ENCODE results near the gene MTURN. TPM values are rescaled to one million over a fixed set of nuclear protein-coding genes. Genes with fewer than 3 reads are reported as not detected.

Gene MTURN
- polyA plus RNA-seq, 2 of the 4 experiments (the other 2 are of a cell fraction), result 2.3 to 2.5 TPM

GRCh38 chr7:30185496-30185895 is 50.7 kb downstream of the MTURN start:
- H3K4me2 ChIP-seq, result no peak overlapping the region
- no peaks in the 10 kb centered on the region for H3K4me1 ChIP-seq
- DNase-seq (ENCODE audit: low read depth in 1 of 2, low spot score in 1 of 2), result no peak
- ChIA-PET POLR2A (no interaction called here), CTCF (no interaction called here)
- H3K27ac ChIP-seq, result no peak overlapping the region
- no peak overlapping the region for H3K4me3 ChIP-seq
- FAIRE-seq, result no peak
- TF ChIP-seq ZC3H11A (IDR thresholded peaks at IDR 0.05) (no peak), TFCP2L1 (CRISPR knock-in tag; IDR thresholded peaks at IDR 0.05) (no peak), FOSB (CRISPR knock-in tag; IDR thresholded peaks at IDR 0.05) (no peak), NPAS2 (CRISPR knock-in tag; IDR thresholded peaks at IDR 0.05; ENCODE audit: borderline replicate concordance) (no peak), ZFP36 (IDR thresholded peaks at IDR 0.05; ENCODE audit: borderline replicate concordance, partially characterized antibody) (no peak), PHF8 (IDR thresholded peaks at IDR 0.05; ENCODE audit: borderline replicate concordance, low read depth) (no peak), HDAC2 (IDR thresholded peaks at IDR 0.05) (no peak), FOXS1 (CRISPR knock-in tag; IDR thresholded peaks at IDR 0.05) (no peak)
- TF ChIP-seq, protein P1, sequence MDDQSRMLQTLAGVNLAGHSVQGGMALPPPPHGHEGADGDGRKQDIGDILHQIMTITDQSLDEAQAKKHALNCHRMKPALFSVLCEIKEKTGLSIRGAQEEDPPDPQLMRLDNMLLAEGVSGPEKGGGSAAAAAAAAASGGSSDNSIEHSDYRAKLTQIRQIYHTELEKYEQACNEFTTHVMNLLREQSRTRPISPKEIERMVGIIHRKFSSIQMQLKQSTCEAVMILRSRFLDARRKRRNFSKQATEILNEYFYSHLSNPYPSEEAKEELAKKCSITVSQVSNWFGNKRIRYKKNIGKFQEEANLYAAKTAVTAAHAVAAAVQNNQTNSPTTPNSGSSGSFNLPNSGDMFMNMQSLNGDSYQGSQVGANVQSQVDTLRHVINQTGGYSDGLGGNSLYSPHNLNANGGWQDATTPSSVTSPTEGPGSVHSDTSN (IDR thresholded peaks at IDR 0.05), result no peak
- H3K9me3 ChIP-seq, result no peaks in the 10 kb centered on the region; the same call in 2 of the 3 replicates
- no peak for ATAC-seq

GRCh38 chr7:30186725-30187124 is 51.9 kb downstream of the MTURN start:
- WGBS (ENCODE audit: missing lambda C conversion rate), result 61% methylated on average over 1 of the region's 1 CpG
- FAIRE-seq (no peak), DNase-seq (ENCODE audit: low read depth in 1 of 2, low spot score in 1 of 2) (no peak), ATAC-seq (no peak)
- Histone ChIP-seq H3K27ac (no peak overlapping the region), H3K4me1 (no peaks in the 10 kb centered on the region), H3K9me3 (no peaks in the 10 kb centered on the region; the same call in 2 of the 3 replicates), H3K4me2 (no peak overlapping the region), H3K4me3 (no peak overlapping the region)
- ChIA-PET CTCF (interaction anchor here (1.6 kb wide), 1 partner anchor 12 kb away, joined by 4 read pairs; no protein-coding TSS in a partner anchor), POLR2A (no interaction called here)
- no peak for TF ChIP-seq FOXS1 (CRISPR knock-in tag; IDR thresholded peaks at IDR 0.05)
- TF ChIP-seq EHF (CRISPR knock-in tag; IDR thresholded peaks at IDR 0.05), result no peak
- no peak for TF ChIP-seq NR3C1 (IDR thresholded peaks at IDR 0.05)
- no peak for TF ChIP-seq CBX2 (IDR thresholded peaks at IDR 0.05; ENCODE audit: borderline replicate concordance, low read depth)
- TF ChIP-seq BHLHE40 (IDR thresholded peaks at IDR 0.05; ENCODE audit: low read depth, low read length), result no peak
- TF ChIP-seq POLR2AphosphoS2 (conservative IDR thresholded peaks at IDR 0.05; ENCODE audit: low read length), result no peak
- TF ChIP-seq KDM1A (IDR thresholded peaks at IDR 0.05; ENCODE audit: low read depth), result no peak
- TF ChIP-seq CTCF (IDR thresholded peaks at IDR 0.05), result no peak
- TF ChIP-seq NPAS2 (CRISPR knock-in tag; IDR thresholded peaks at IDR 0.05; ENCODE audit: borderline replicate concordance), result no peak
- TF ChIP-seq, protein P2, sequence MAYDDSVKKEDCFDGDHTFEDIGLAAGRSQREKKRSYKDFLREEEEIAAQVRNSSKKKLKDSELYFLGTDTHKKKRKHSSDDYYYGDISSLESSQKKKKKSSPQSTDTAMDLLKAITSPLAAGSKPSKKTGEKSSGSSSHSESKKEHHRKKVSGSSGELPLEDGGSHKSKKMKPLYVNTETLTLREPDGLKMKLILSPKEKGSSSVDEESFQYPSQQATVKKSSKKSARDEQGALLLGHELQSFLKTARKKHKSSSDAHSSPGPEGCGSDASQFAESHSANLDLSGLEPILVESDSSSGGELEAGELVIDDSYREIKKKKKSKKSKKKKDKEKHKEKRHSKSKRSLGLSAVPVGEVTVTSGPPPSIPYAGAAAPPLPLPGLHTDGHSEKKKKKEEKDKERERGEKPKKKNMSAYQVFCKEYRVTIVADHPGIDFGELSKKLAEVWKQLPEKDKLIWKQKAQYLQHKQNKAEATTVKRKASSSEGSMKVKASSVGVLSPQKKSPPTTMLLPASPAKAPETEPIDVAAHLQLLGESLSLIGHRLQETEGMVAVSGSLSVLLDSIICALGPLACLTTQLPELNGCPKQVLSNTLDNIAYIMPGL (CRISPR knock-in tag; IDR thresholded peaks at IDR 0.05; ENCODE audit: borderline replicate concordance), result no peak
- no peak for TF ChIP-seq JUNB (IDR thresholded peaks at IDR 0.05)
- TF ChIP-seq SMC3 (IDR thresholded peaks at IDR 0.05), result no peak
- TF ChIP-seq ZSCAN20 (CRISPR knock-in tag; IDR thresholded peaks at IDR 0.05), result no peak
- TF ChIP-seq NFE2L2 (conservative IDR thresholded peaks at IDR 0.05; ENCODE audit: low read length), result no peak
- no peak for TF ChIP-seq E2F6 (IDR thresholded peaks at IDR 0.05; ENCODE audit: borderline replicate concordance, low read depth)
- no peak for TF ChIP-seq SREBF2 (IDR thresholded peaks at IDR 0.05)
